DND-41 (cell line): ENCODE measurements around the gene OR5A1.

ENCODE experiments used
- CTCF ChIP-seq: IDR thresholded peaks from 2 replicates; pipeline ENCODE4 v1.5.1; 2012; ENCODE audit warnings: borderline replicate concordance, low read length, moderate library complexity, mild to moderate bottlenecking; ENCODE audit not compliant: poor library complexity, severe bottlenecking; ENCODE audit errors: extremely low read depth
- EZH2 ChIP-seq: IDR thresholded peaks from 3 replicates; pipeline ENCODE4 v1.6.1; 2012; ENCODE audit warnings: borderline replicate concordance, low read depth, mild to moderate bottlenecking, moderate library complexity, low read length, inconsistent platforms; ENCODE audit not compliant: severe bottlenecking

GRCh38 chr11:59480359-59480758 lies 44.1 kb downstream of the OR5A1 start:
- no peak for TF ChIP-seq EZH2
- TF ChIP-seq CTCF, result no peak
